ENCODE measurements around the gene PI4K2B. TPM values are rescaled to one million over a fixed set of nuclear protein-coding genes. Genes with fewer than 3 reads are reported as not detected.

Gene PI4K2B
- total and polyA plus RNA-seq, 2 of the 13 experiments (the other 11 are each of a cell fraction or from before 2014, with no cell fraction given) = 6.9 to 25.8 TPM

DNA sequence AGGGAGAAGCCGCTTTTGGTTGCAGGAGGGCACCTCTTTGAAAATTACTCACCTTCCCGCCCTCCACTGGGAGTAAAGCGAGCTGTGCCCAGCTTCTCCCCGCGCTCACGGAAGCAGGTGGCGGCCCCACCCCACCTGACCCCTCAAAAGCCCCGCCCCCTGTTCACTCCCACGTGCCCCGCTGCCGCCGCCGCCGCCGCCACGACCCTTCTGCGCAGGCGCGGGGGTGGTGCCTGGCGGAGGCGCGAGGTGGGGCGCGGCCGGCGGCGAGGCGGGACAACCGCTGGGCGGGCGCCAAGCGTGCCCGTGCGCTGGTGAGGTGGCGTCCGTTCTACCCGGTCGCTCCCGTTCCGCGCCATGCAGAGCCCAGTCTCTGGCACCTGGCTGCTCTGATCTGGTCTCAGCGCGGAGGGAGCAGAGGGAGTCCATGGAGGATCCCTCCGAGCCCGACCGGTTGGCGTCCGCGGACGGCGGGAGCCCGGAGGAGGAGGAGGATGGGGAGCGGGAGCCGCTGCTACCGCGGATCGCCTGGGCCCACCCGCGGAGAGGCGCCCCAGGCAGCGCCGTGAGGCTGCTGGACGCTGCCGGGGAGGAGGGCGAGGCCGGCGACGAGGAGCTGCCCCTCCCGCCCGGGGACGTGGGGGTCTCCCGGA lies at the start of gene PI4K2B (continued):
- no peak for TF ChIP-seq ZNF83 (CRISPR knock-in tag; IDR thresholded peaks at IDR 0.05; ENCODE audit: borderline replicate concordance)
- no peak for TF ChIP-seq CBFB (CRISPR knock-in tag; IDR thresholded peaks at IDR 0.05)
- no peak for TF ChIP-seq ZSCAN30 (CRISPR knock-in tag; IDR thresholded peaks at IDR 0.05)
- peak; percentile 26; the same call in 1 of the 2 replicates for TF ChIP-seq ZNF816 (CRISPR knock-in tag; IDR thresholded peaks at IDR 0.05; ENCODE audit: borderline replicate concordance)
- TF ChIP-seq AHR (CRISPR knock-in tag; IDR thresholded peaks at IDR 0.05) = no peak; the same call in 1 of the 2 replicates
- TF ChIP-seq TBX2 (CRISPR knock-in tag; IDR thresholded peaks at IDR 0.05; ENCODE audit: borderline replicate concordance) = peak; percentile 68; the same call in 1 of the 2 replicates
- TF ChIP-seq TBP (CRISPR knock-in tag; IDR thresholded peaks at IDR 0.05) = no peak
- TF ChIP-seq RFXANK (CRISPR knock-in tag; IDR thresholded peaks at IDR 0.05) = no peak
- no peak for TF ChIP-seq ZBTB8A (CRISPR knock-in tag; IDR thresholded peaks at IDR 0.05; ENCODE audit: borderline replicate concordance, low read depth)
- TF ChIP-seq ASH2L (IDR thresholded peaks at IDR 0.05; ENCODE audit: insufficient read length, low read depth, low read length) = peak; percentile 57
- no peak for TF ChIP-seq NR3C1 (CRISPR knock-in tag; IDR thresholded peaks at IDR 0.05)
- no peak for TF ChIP-seq NFAT5 (CRISPR knock-in tag; IDR thresholded peaks at IDR 0.05)
- TF ChIP-seq UBTF (CRISPR knock-in tag; IDR thresholded peaks at IDR 0.05) = peak; percentile 92
- no peak for TF ChIP-seq ZNF605 (CRISPR knock-in tag; IDR thresholded peaks at IDR 0.05)
- 0 out of 2 replicates have a peak, but pooled peaks have one; percentile 72 for TF ChIP-seq ZNF343 (CRISPR knock-in tag; IDR thresholded peaks at IDR 0.05)

All from HepG2 (cell line).